Right lobe of liver (tissue), 6 donors: ENCODE results near the gene CFAP100. TPM values are rescaled to one million over a fixed set of nuclear protein-coding genes. Genes with fewer than 3 reads are reported as not detected.
A peak's percentile ranks its signal among the peaks of the same experiment; 100 is the strongest.

ENCODE experiments used
- ATAC-seq, 4 donors: fragments of 200-7000 bp; cut with Tn5 transposase; one replicate each; pipeline ENCODE4 v1.9.1; 2020; ENCODE audit warnings: mild to moderate bottlenecking in 4 of 4, moderate library complexity in 4 of 4
- DNase-seq, 3 donors: peaks; one replicate each; pipeline ENCODE4 v3.0.0-alpha.2; 2020
- H3K27ac ChIP-seq, 3 donors: fragments of 200-600 bp; one replicate each; pipeline ENCODE4 v1.8.0; 2022
- H3K27me3 ChIP-seq, 2 donors: fragments of 200-600 bp; one replicate each; pipeline ENCODE4 v1.8.0; 2022
- H3K36me3 ChIP-seq, 4 donors: fragments of 200-600 bp; sonication (generic) in 1 of 4; one replicate each; pipeline versions ENCODE4 v1.5.1 to v1.8.0; 2017 to 2022; ENCODE audit warnings: control low read depth in 1 of 4
- H3K4me1 ChIP-seq, 4 donors: fragments of 200-600 bp; sonication (generic) in 1 of 4; one replicate each; pipeline versions ENCODE4 v1.5.1 to v1.8.0; 2017 to 2022; ENCODE audit warnings: control low read depth in 1 of 4
- H3K4me3 ChIP-seq, 3 donors: fragments of 200-600 bp; one replicate each; pipeline ENCODE4 v1.8.0; 2022
- H3K9me3 ChIP-seq, 4 donors: fragments of 200-600 bp; sonication (generic) in 1 of 4; one replicate each; pipeline versions ENCODE4 v1.5.1 to v1.8.0; 2017 to 2022; ENCODE audit warnings: control low read depth in 1 of 4
- CTCF ChIP-seq, 4 donors: fragments of 200-600 bp in 3 of 4; fragments of 450-650 bp in 1 of 4; IDR thresholded peaks; one replicate each; pipeline versions ENCODE4 v1.5.1 to v1.8.0; 2016 to 2022; ENCODE audit warnings: antibody characterized with exemption in 4 of 4, mild to moderate bottlenecking in 2 of 4
- POLR2A ChIP-seq: fragments of 450-650 bp; IDR thresholded peaks from one replicate; pipeline ENCODE4 v1.6.1; 2017; ENCODE audit warnings: antibody characterized with exemption, mild to moderate bottlenecking
- WGBS: methylation state at CpG from one replicate; pipeline ENCODE4 v1.1.6; 2018; ENCODE audit warnings: low coverage, low lambda C conversion rate; ENCODE audit not compliant: insufficient coverage; ENCODE audit errors: missing lambda C conversion rate; 5-methylcytosine and 5-hydroxymethylcytosine counted together
- intact Hi-C, 2 donors: fragments of 100-400 bp; cut with DNase I; formaldehyde crosslinking; loops; one replicate each; pipeline versions ENCODE4 v1.11.2 to v1.14.1; 2022
- total RNA-seq, 6 experiments: library from RNA; depleted of rRNA in 2 of 6; stranded (reverse); fragments of >200 nt in 2 of 6; fragmentation: NEBNext Ultra II Directional in 3 of 6; extraction: Animal tissue kit (Norgen Biotek cat#: 25700) in 3 of 6; gene quantifications; one replicate each; pipeline versions ENCODE4 v1.1.0 to v1.2.4, GENCODE V29; 2016 to 2023
- donor health status: DM: no; HTN: yes; CAD: no.
- donor health status: DM: no; HTN: no; CAD: no.
- donor health status: DM: no; HTN: no; CAD: no.
- donor health status: DM: no; HTN: yes; CAD: no.
- donor health status: DM: no; HTN: yes; CAD: no.

The CFAP100 gene
- total RNA-seq, 6 experiments from 2014 or later, result not detected

DNA sequence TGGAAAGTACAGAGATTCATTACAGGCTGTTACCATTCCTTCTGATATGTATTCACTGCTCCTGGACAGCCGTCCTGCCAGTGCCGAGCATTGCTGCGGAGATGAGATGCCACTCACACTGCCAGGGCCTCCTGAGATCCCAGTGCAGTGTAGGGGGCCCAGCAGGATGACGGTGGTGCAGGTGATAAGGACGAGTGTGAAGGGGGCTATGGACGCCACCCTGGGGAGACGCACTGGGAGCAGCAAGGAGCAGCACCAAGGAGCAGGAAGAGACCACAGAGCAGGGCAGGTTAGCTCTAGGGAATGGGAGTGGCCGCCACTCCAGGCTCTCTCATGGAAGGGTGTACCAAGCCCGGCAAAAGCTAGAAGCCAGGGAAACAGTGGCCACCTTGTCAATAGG, 33.5 kb upstream of the CFAP100 start:
- H3K27ac ChIP-seq, result no peak overlapping the region
- DNase-seq (peak in 2 of 3 donors; percentile 29 to 35), ATAC-seq (no peak)
- no peaks in the 10 kb centered on the region for H3K27me3 ChIP-seq
- no peaks in the 10 kb centered on the region for H3K9me3 ChIP-seq
- intact Hi-C loops, result no loop called here
- no peaks in the 10 kb centered on the region for H3K36me3 ChIP-seq
- 81% methylated on average over 6 of the region's 9 CpGs for WGBS
- no peak for TF ChIP-seq CTCF (IDR thresholded peaks at IDR 0.05)
- TF ChIP-seq POLR2A, result no peak
- H3K4me1 ChIP-seq, result peaks cover 0 to 24% (median 10%) of the 10 kb centered on the region in 4 donors
- no peak overlapping the region for H3K4me3 ChIP-seq

DNA sequence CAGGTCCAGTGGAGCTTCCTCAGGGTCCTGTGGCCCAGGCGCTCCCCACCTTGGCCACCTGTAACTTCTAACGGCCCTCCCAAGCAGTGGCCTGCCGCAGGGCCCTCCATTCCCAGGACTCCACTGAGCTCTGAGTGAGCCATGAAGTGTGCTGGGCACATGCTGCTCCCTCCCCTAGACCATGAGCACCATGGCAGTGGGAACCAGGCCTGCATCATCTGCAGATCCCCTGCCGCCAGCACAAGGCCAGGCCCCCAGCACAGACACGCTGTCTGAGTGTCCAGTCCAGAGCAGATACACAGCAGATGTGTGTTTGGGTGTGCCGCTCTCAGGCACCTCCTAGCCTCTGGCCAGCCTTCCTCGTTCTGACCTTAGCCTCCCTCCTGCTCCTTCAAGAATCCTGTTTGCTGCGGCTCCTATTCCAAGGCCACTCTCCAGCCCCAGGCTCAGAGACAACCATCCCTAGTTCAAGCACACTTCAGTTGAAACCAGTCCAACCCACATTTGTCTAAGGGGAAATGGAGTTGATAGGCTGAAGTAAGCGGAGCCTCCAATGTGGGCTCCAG, 30.5 kb upstream of the CFAP100 start:
- DNase-seq (peak in 2 of 3 donors; percentile 35 to 39), ATAC-seq (no peak)
- Histone ChIP-seq H3K36me3 (no peaks in the 10 kb centered on the region), H3K9me3 (no peaks in the 10 kb centered on the region), H3K27me3 (no peaks in the 10 kb centered on the region), H3K27ac (no peak overlapping the region), H3K4me1 (peaks cover 0 to 39% (median 16%) of the 10 kb centered on the region in 4 donors), H3K4me3 (no peak overlapping the region)
- TF ChIP-seq CTCF (IDR thresholded peaks at IDR 0.05) (no peak), POLR2A (no peak)
- 85% methylated on average over 7 of the region's 9 CpGs for WGBS
- intact Hi-C loops, result no loop called here

DNA sequence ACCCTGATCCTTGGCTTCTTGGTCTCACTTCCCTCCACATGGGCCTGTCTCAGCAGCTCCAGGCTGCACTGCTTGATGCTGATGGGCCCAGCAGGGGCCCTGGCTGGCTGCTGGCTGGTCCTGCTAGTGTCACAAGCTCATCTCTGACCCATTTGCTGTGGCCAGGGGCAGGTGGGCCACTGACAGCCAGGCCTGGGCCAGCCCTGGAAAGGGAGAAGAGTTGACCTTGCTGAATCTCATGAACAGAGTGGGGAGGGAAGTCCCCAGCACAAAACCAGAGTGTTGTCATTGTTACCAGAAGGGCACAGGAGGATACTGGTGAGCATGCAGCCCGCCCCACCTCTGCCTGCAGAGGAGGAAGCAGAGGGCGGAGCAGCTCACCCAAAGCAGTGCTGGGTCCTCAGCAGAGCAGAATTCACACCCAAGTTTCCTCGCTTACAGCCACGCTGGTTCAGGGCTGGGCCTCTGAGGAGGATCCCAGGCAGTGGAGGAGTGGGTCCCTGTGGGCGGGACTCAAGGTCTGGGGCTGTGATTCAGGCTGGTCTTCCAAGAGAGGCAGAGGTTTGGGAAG, 29.9 kb upstream of the CFAP100 start:
- TF ChIP-seq POLR2A, result no peak
- TF ChIP-seq CTCF (IDR thresholded peaks at IDR 0.05), result no peak
- H3K27ac ChIP-seq, result peak overlapping the region in 1 of 3 donors; percentile 89

DNA sequence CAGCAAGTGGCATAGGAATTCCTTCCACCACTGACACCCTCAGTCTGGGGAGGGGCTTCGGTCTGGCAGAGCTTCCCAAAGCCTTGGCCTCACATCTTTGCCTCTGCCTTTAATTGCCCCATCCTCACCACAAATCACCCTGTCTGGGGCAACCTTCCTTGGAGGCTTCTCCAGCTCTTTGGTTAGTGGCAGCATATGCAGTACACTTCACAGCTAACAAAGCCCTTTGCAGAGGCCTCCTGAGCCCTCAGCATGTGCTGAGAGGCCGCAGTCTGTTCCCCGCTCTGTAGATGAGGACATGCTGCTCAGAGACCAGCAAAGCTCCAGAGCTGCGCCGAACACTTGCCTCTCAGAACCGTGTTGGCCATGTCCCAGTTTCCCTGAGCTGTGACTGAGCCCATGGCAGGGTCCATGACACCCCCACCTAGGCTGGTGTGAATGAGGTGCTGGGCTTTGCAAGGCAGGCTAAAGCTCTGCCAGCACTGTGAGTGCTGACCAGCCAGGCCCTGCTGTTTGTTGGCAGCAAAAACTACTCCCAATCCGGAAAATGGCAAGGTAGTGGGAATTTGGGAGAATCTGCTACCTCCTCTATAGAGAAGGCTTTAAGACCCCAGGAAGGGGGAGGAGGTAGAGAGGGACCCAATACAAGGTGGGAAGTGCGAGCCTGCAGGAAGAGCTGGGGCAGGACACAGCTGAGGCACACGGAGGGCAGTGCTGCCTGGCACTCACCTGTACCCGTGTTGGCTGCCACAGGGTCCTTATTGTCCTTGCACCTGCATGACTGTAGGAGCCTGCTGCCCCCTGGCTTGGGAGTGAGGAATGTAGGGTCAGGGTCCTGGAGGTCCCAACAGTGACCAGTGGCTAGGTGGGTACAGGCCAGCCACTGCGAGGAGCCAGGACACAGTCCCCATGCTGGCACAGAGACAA, 29.1 kb upstream of the CFAP100 start:
- Histone ChIP-seq H3K4me3 (no peak overlapping the region), H3K27ac (peak overlapping the region in 2 of 3 donors; percentile 15 to 89), H3K36me3 (no peaks in the 10 kb centered on the region), H3K27me3 (no peaks in the 10 kb centered on the region), H3K9me3 (no peaks in the 10 kb centered on the region), H3K4me1 (peaks cover 0 to 43% (median 16%) of the 10 kb centered on the region in 4 donors)
- ATAC-seq (peak in 1 of 4 donors; percentile 2), DNase-seq (peak in 2 of 3 donors; percentile 40 to 46)
- 73% methylated on average over 3 of the region's 11 CpGs for WGBS
- intact Hi-C loops, result no loop called here
- TF ChIP-seq CTCF (IDR thresholded peaks at IDR 0.05) (no peak), POLR2A (no peak)

More for the DNA sequence above, 29.9 kb upstream of the CFAP100 start:
- DNase-seq (peak in 2 of 3 donors; percentile 37 to 46), ATAC-seq (no peak)
- no CpG with 5 or more reads among the region's 5 CpGs for WGBS
- Histone ChIP-seq H3K9me3 (no peaks in the 10 kb centered on the region), H3K36me3 (no peaks in the 10 kb centered on the region), H3K27me3 (no peaks in the 10 kb centered on the region), H3K4me3 (no peak overlapping the region), H3K4me1 (peaks cover 0 to 43% (median 16%) of the 10 kb centered on the region in 4 donors)
- intact Hi-C loops, result no loop called here
